HG03139 (cell line): ENCODE measurements around the gene SCN1B.
"Not testable (repeated sequence)": the region's sequence is repeated elsewhere in the genome, so short reads cannot be mapped to it uniquely, and the experiment has no call there.

Source experiments
- ATAC-seq: cut with Tn5 transposase; IDR thresholded peaks from one replicate; pipeline ENCODE4 v1.9.1; 2021; ENCODE audit not compliant: unreplicated experiment

SCN1B gene

DNA sequence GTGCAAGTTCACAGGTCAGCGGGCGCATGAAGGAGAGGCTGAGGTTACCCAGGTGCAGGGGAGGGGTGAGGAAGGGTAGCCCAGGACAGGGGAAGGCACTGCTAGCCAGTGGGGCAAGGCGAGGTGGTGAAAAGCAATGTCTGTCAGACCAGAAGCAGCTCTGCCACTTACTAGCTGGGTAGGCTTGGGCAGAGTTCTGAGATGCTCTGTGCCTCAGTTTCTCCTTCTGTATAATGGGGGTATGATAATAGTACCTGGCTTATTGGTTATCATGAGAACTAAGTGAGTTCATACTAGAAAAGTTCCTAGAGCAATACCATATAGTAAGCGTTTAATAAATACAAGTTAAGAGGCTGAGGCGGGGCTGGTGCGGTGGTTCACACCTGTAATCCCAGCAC is 14.3 kb upstream of the SCN1B start:
- ATAC-seq = no peak

DNA sequence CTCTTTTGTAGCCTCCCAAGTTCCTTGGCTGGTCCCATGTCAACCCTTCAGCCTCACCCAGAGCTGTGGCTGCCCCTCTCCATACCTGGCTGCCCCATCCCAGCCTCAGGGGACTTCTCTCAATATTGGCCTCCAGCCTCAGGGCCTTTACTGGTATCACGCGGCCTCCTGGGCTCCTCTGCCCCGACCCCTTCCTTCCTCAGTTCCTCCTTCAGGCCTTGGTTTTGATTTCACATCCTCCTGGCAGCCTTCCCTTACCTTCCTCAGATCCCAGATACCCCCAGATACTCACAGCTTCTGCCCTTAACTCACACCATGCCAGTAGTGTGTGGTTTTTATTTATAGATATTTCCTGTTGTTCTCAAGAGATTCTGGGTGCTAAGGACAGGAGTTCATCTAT is 12.8 kb upstream of the SCN1B start:
- no peak for ATAC-seq

DNA sequence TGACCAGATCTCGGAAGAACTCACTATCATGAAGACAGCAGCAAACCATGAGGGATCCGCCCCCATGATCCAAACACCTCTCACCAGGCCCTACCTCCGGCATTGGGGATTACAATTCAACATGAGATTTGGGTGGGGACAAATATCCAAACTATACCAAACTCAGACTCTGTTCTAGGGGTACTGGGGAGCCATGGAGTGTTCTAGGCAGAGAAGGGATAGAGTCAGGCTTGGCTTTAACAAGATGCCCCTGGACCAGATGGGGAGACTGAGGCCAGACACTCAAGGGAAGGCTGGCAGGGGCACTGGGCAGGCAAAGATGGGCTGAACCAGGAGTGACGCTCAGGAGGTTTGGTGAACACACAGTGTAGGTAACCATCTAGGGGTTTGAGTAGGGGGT is 11.9 kb upstream of the SCN1B start:
- no peak for ATAC-seq

DNA sequence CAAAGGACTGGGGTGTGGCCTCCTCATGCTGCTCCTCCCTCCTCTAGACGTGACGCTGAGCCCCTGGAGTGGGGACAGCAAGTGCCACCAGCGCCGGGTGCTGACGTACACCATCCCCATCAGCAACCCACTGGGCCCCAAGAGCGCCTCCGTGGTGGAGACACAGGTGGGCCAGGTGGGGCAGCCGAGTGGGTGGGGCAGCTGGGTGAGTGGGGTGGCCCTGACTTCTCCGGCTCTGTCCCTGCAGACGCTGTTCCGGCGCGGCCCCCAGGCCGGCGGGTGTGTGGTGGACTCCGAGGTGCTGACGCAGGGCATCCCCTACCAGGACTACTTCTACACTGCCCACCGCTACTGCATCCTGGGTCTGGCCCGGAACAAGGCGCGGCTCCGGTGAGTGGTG is 11.1 kb upstream of the SCN1B start:
- no peak for ATAC-seq

- ATAC-seq = no peak
Observed at GRCh38 chr19:35021016-35021415, 9.3 kb upstream of the SCN1B start.

- no peak for ATAC-seq
Observed at GRCh38 chr19:35021596-35021995, 8.7 kb upstream of the SCN1B start.

DNA sequence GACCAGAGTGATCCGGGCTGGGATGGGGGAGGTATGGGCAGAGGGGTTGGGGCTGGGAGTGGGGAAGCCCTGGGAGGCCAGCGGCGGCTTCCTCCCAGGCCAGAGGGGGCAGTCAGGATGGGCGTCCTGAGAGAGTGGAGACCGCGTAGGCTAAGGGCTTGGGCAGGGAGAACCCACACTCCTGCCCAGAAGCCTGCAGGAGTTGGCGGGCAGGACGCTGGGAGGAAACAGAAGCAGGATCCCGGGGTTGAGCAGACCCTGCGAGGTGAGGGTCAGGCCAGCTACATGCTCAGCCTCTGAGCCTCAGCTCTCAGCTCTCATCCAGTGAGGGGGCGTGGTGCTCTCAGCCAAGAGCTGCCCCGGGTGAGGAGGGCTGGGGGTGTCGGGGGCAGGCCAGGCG is 7.8 kb upstream of the SCN1B start:
- no peak for ATAC-seq

- no peak for ATAC-seq
Observed at GRCh38 chr19:35023428-35023827, 6.8 kb upstream of the SCN1B start.

- no peak for ATAC-seq
Observed at GRCh38 chr19:35024095-35024494, 6.2 kb upstream of the SCN1B start.

DNA sequence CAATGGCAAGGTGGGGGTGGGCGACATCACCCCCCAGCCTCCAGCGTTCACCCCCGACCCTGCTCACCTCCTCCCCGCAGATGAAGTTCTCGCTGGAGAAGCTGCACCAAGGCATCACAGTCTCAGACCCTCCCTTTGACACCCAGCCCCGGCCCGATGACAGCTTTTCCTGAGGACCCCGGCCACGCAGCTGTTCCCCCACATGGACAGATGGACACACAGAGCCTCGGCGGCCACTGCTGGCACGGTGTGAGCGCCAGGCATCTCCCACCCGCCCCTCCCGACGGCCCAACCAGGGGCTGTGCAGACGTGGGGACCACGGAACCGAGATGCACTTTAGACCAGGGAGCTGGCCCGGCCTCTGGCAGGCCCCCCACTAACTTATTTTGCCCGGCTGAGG is 4.3 kb upstream of the SCN1B start:
- ATAC-seq = no peak

DNA sequence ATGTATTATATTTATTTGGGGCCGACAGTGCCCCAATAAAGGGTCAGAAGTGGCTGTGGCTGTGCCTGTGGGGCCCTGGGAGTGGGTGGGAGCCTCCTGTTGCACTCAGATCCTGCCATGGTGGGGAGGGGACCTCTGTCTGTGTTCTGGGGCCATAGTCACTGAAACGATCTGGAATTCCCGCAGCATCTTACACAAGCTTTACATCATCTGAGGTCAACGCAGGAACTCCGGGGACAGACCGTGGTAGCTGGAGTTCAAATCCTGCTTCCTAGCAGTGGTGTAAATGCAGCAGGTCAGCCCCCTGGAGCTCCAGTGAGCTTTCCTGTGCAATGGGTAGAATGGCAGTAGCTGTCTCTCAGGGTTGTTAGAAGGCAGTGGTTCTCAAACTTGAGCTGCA is 3.9 kb upstream of the SCN1B start:
- ATAC-seq = no peak

- no peak for ATAC-seq
Observed at GRCh38 chr19:35027009-35027408, 3.3 kb upstream of the SCN1B start.

GRCh38 chr19:35027851-35028599 is 2.2 kb upstream of the SCN1B start:
- no peak for ATAC-seq

DNA sequence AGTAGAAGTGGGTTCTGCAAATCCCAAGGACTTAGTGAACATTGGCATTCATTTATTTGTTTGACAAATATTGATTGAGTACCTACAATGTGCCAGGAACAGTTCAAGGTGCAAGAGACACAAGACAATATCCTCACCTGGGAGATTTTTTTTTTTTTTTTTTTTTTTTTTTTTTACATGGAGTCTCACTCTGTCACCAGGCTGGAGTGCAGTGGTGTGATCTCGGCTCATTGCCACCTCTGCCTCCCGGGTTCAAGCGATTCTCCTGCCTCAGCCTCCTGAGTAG is 1.7 kb upstream of the SCN1B start:
- not testable (repeated sequence) for ATAC-seq

- not testable (repeated sequence) for ATAC-seq
Observed at GRCh38 chr19:35029275-35029736, 964 bp upstream of the SCN1B start.

DNA sequence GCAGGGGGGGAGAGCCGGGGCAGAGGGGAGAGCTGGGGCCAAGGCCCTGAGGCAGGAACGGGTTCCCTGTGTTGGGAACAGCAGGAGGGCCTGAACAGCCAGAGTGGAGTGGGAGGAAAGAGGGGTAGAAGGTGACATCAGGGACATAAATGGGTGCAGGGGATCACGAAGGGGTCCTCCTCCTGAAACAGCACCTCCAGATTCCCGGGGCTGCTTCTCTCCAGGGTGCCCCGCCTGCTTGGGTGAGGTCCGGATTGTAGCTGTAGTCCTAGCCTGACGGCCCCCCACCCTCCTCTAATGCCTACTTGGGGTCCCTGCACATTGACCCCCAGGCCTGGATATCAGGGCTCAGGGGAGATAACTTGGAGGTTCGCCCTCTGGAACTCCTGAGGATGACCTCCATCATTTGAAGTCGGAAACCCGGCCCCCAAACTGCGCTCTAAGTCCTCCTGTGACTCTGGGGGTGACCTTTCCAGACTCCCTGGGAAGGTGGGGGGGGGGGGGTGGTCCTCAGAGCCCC is 473 bp upstream of the SCN1B start:
- ATAC-seq = no peak

- no peak for ATAC-seq
Observed at GRCh38 chr19:35031072-35031881, 1.0 kb downstream of the SCN1B start.

GRCh38 chr19:35032356-35032865 is 2.1 kb downstream of the SCN1B start:
- no peak for ATAC-seq

- ATAC-seq = no peak
Observed at GRCh38 chr19:35033067-35034004, 3.1 kb downstream of the SCN1B start.

GRCh38 chr19:35034005-35034502 is 3.8 kb downstream of the SCN1B start:
- ATAC-seq = no peak
